PFSK-1 (cell line): Measurements from ENCODE around the gene XPO1.
A peak's percentile ranks its signal among the peaks of the same experiment; 100 is the strongest.

ENCODE experiments used
- FOXP2 ChIP-seq: optimal IDR thresholded peaks from 2 replicates; pipeline ENCODE3; 2011; ENCODE audit warnings: borderline replicate concordance, control low read depth, inconsistent platforms; ENCODE audit not compliant: insufficient read depth; ENCODE audit errors: extremely low read length, extremely low read depth
- POLR2AphosphoS5 ChIP-seq: IDR thresholded peaks from 2 replicates; pipeline ENCODE4 v1.6.1; 2012; ENCODE audit warnings: low read depth, mild to moderate bottlenecking, control low read depth, low read length, moderate library complexity
- SIN3A ChIP-seq: IDR thresholded peaks from 2 replicates; pipeline ENCODE4 v1.6.1; 2012; ENCODE audit warnings: mild to moderate bottlenecking, low read length, moderate library complexity, borderline replicate concordance; ENCODE audit not compliant: insufficient read depth
- TAF1 ChIP-seq: IDR thresholded peaks from 2 replicates; pipeline ENCODE4 v1.6.1; 2012; ENCODE audit warnings: low read length, control low read depth, borderline replicate concordance; ENCODE audit not compliant: insufficient read depth
- TF ChIP-seq, protein P1 (sequence below), 2 experiments: IDR thresholded peaks; 2 replicates each; pipeline versions ENCODE4 v1.6.1 to v1.8.0; 2011 to 2012; ENCODE audit warnings: low read depth in 2 of 2, low read length in 2 of 2, control low read depth in 1 of 2, inconsistent platforms in 1 of 2, mild to moderate bottlenecking in 1 of 2, moderate library complexity in 1 of 2; ENCODE audit not compliant: insufficient read depth in 1 of 2

Gene XPO1

GRCh38 chr2:61485281-61485680 lies 52.9 kb downstream of the XPO1 start:
- no peak for TF ChIP-seq SIN3A
- TF ChIP-seq TAF1: no peak
- TF ChIP-seq FOXP2: no peak
- TF ChIP-seq POLR2AphosphoS5: no peak
- TF ChIP-seq, protein P1, sequence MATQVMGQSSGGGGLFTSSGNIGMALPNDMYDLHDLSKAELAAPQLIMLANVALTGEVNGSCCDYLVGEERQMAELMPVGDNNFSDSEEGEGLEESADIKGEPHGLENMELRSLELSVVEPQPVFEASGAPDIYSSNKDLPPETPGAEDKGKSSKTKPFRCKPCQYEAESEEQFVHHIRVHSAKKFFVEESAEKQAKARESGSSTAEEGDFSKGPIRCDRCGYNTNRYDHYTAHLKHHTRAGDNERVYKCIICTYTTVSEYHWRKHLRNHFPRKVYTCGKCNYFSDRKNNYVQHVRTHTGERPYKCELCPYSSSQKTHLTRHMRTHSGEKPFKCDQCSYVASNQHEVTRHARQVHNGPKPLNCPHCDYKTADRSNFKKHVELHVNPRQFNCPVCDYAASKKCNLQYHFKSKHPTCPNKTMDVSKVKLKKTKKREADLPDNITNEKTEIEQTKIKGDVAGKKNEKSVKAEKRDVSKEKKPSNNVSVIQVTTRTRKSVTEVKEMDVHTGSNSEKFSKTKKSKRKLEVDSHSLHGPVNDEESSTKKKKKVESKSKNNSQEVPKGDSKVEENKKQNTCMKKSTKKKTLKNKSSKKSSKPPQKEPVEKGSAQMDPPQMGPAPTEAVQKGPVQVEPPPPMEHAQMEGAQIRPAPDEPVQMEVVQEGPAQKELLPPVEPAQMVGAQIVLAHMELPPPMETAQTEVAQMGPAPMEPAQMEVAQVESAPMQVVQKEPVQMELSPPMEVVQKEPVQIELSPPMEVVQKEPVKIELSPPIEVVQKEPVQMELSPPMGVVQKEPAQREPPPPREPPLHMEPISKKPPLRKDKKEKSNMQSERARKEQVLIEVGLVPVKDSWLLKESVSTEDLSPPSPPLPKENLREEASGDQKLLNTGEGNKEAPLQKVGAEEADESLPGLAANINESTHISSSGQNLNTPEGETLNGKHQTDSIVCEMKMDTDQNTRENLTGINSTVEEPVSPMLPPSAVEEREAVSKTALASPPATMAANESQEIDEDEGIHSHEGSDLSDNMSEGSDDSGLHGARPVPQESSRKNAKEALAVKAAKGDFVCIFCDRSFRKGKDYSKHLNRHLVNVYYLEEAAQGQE (IDR thresholded peaks at IDR 0.05; ENCODE audit: insufficient read depth in 1 of 2, low read depth in 2 of 2, low read length in 2 of 2): no peak

- TF ChIP-seq FOXP2: no peak
- no peak for TF ChIP-seq TAF1
- TF ChIP-seq, protein P1 (IDR thresholded peaks at IDR 0.05; ENCODE audit: insufficient read depth in 1 of 2, low read depth in 2 of 2, low read length in 2 of 2): no peak
- TF ChIP-seq SIN3A: no peak
- no peak for TF ChIP-seq POLR2AphosphoS5
These were observed 60.1 kb downstream of the XPO1 start for GRCh38 chr2:61478086-61478485.

DNA sequence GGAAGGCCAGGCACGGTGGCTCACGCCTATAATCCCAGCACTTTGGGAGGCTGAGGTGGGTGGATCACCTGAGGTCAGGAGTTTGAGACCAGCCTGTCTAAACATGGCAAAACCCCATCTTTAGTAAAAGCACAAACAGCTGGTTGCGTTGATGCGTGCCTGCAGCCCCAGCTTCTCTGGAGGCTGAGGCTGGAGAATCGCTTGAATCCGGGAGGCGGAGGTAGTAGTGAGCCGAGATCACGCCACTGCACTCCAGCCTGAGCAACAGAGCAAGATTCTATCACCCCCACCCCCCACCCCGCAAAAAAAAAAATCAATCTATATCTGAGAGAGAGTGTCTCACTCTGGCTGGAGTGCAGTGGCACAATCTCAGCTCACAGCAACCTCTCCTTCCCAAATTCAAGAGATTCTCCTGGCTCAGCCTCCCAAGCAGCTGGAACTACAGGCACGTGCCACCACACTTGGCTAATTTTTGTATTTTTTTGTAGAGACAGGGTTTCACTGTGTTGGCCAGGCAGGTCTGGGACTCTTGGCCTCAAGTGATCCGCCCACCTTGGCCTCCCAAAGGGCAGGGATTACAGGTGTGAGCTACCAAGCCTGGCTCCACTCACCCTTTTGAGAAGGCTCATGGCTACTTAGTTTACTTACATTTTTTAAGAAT lies 61.1 kb downstream of the XPO1 start:
- peak; percentile 38; the same call in 1 of the 2 replicates for TF ChIP-seq POLR2AphosphoS5

GRCh38 chr2:61471905-61472805 lies 66.0 kb downstream of the XPO1 start:
- TF ChIP-seq SIN3A: peak; percentile 6; the same call in 1 of the 2 replicates
- TF ChIP-seq TAF1: no peak

DNA sequence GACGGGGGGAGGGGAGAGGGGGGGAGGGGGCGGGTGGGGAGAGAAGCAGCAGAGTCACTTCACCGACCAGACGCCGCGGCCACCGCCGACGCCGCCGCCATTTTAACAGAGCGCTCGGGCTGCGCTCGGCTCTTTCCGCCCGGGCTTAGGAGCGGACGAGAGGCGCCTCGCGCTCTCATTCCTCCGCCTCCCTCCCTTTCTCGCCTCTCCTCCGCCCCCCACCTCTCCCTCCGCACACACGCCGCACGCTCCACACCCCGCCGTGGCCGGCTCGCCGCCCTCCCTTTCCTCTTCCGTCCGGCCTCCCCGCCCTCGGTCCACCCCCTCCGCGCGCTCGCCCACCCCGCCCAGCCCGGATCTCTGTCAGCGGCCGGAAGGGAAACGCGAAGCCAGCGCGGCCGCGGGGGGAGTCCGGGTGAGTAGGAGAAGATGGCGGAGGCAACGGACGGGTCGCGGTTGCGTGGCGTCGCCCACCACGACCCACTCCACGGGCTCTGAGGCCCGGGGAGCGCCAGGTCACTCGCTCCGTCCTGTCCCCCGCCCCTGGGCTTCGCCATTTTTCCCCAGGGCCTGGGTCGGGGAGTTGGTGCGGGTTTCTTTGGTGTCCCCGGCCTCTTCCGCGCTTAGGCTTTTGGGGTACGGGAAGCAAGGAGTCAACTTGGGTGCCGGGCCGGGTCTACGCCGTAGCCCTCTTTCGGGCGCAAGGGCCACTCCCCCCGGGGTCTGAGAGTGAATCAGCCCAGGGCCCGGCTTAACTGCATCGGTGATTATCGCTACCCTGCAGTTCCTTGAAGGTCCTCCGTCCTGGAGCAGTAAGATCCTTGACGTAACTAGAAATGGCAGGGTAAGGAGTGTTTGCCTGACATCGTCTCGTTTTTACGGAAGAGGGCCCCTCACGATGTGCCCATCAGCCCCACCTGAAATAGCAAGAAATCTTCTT lies 66.9 kb downstream of the XPO1 start, which contains the start of gene USP34:
Gene USP34 (minus strand): TSS at position 123 of the 940 bp plus-strand sequence. CDS start 395 bp downstream, outside the sequence.
- peak; percentile 71 for TF ChIP-seq FOXP2
- TF ChIP-seq TAF1: no peak
- TF ChIP-seq POLR2AphosphoS5: peak; percentile 94
- peak; percentile 61; the same call in 1 of the 2 replicates for TF ChIP-seq SIN3A
- TF ChIP-seq, protein P1 (IDR thresholded peaks at IDR 0.05; ENCODE audit: insufficient read depth in 1 of 2, low read depth in 2 of 2, low read length in 2 of 2): 0 out of 4 replicates have a peak, but pooled peaks of 1 of the 2 experiments have one; percentile 11
